T1000 (cell line): ENCODE data around the gene TM9SF3.

Experiments
- DNase-seq: peaks from one replicate; lab custom pipeline; 2025; ENCODE audit warnings: mixed read lengths; lab: John Stamatoyannopoulos, UW

The TM9SF3 gene

DNA sequence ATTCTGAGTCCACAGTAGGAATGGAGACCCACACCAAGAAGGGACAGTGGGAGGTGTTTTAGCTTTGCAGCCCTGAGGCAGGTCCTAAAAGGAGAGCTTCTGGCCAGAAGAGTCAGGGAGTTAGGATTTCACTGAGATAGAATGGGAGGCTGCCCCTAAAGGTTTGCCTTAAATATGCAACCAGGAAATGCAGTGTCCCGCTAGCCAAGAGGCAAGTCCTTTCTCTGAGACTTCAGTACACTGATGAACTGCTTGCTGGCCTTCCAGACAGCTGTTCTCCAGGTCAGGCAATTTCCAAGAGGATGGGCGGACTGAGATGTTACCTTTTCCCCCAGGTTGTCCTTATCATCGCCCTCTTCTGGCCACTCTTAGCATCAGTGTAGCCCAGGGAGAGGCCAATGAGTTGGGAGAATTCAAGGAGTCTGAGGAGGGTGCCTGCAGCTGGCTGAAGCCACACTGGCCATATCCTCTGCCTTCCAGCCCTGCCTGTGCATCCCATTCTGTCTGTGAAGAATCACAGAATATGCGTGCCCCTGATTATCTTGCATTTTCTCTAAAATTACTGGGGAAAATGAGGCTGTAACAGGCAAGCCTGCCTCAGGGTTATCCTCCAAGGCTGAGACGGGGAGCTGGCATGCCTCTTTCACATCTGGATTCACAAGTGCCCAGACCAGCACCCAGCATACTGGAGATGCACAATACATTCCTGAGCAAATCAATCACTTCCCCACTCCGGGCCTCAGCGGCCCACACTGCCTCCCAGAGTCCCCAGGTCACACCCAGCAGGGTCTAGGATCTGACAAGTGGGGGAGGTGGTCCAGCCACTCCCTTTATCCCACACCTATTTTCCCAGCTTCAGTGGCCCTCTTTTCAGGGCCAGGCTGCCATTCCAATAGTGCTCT is 75.5 kb downstream of the TM9SF3 start:
- DNase-seq, result no peak

DNA sequence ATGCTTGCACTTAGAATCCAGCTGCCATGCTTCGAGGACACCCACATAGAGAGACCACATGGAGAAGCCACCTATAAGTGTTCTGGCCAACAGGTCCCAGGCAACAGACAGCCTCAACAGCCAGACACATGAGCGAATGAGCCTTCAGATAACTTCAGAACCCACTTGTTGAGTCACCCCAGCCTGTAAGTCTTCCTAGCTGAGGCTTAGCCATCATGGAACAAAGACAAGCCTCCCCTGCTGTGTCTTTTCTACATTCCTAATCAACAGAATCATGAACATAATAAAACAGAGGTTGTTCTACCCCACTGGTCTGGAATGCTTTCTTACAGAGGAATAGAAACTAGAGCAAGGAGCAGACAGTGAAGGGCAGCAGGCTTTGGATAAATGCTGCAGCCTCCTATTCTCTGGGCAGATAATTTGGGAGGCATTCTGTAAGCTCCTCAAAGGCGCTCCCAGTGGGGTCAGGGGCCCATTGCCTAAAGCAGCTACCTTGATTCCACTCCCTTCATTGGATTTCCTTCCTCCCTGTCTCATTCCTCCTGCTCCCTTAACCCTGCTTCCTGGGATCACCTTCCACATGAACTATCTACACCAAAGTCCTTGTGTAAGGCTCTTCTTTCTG is 77.7 kb downstream of the TM9SF3 start:
- peak; percentile 57 for DNase-seq

DNA sequence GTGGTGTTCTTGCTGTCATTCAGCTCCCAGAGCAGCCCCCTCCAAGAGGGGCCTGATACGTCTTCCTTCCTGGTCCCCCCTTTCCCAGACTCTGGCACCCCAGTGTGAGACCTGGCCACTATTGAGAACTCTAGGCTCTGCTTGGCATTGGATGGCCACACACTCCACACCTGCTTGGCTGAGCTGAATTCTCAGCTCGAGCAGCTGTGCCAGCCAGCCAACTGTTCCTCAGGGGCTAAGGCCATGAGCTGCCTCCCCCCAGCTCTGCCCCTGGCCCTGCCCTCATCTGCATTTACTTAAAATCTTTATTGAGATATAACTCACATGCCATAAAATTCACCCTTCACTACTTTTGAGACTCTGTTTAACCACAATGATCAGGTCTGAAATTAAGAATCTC is 79.8 kb downstream of the TM9SF3 start:
- no peak for DNase-seq

DNA sequence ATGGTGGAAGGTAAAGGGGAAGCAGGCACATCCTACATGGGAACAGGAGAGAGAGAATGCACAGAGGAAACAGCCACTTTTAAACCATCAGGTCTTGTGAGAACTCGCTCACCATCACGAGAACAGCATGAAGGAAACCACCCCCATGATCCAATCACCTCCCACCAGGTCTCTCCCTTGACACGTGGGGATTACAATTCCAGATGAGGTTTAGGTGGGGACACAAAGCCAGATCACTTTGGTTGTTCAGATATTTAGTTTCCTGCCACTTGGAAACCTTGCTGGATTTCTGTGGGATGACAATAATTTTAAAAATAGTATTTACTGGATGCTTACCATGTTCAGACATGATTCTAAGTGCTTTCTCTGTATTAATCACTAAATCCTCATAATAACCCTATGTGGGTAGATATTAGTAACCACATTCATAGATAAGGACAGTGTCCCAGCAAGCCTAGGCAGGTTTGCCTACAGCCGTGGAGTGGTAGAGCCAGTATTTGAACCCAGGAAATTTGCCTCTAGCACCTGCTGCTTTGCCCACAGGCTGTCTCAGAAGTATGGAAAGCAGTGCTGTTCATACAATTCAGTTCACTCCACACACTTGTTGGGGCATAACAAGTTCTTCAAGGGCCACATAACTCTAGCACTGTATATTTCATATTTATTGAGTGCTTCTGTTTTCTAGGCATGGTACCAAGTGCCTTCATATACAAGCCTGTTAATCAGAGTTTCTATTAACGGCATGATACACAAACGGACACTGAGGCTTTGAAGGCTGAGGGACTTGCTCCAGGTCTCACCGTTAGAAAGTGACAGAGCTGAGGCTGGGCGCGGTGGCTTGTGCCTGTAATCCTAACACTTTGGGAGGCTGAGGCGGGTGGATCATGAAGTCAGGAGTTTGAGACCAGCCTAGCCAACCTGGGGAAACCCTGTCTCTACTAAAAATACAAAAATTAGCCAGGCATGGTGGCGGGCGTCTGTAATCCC is 81.4 kb downstream of the TM9SF3 start:
- DNase-seq, result no peak

DNA sequence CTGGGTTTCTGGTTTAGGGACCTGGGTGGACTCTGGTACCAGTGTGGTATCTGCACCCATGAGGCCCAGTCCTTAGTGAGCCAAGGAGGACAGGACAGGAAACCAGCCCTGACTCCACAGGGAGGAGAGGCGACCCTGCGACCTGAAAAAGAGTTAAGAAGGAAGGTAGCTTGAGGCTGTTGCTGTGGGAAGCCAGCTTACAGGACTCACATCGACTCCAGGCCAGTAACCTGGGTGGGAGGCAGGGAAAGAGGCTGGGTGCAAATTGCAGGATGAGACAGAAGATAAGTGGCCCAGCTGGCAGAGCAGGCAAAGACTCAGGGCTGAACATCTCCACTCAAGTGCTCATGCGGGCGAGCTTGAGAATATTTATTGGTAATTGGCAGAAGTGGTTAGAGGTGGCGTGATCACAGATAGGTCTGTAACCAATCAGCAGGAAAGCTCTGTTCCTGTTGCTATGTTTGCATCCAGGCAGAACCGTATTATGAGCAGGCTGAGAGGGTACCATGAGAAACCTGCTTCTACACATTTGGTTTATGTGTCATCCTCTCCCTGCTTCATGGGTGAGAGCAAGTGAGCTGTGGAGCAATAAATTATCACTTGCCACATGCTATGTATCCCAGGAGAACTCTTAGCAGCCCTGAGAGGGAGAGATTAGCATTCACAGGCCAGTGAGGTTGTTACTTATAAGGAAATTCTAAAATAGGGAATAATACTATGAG is 84.1 kb downstream of the TM9SF3 start:
- no peak for DNase-seq

DNA sequence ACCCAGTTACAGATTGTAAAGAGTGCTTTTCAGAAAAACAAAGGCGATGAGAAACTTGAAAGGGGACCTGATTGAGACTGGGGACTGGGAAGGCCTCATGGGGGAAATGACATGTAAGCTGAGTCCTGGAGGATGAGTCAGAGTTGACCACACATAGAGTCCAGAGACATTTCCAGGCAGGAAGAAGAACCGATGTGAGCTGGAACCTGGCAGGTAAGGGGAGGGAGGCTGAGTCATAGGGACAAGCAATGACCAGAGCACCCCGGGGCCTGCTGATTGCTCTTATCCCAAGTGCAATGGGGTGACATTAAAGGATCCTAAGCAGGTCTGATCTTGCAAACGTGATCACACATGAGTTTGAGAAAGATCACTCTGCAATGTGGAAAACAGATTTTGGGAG is 84.8 kb downstream of the TM9SF3 start:
- DNase-seq, result no peak

DNA sequence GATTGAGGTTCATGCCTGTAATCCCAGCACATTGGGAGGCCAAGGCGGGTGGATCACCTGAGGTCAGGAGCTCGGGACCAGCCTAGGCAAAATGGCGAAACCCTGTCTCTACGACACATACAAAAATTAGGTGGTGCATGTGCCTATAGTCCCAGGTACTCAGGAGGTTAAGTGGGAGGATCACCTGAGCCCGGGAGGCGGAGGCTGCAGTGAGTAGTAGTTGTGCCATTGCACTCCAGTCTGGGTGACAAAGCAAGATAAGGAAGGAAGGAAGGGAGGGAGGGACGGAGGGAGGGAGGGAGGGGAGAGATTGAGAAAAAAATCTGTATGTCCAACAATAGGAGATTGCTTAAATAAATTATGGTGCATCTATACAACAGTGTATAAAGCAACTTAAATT is 86.3 kb downstream of the TM9SF3 start:
- no peak for DNase-seq

DNA sequence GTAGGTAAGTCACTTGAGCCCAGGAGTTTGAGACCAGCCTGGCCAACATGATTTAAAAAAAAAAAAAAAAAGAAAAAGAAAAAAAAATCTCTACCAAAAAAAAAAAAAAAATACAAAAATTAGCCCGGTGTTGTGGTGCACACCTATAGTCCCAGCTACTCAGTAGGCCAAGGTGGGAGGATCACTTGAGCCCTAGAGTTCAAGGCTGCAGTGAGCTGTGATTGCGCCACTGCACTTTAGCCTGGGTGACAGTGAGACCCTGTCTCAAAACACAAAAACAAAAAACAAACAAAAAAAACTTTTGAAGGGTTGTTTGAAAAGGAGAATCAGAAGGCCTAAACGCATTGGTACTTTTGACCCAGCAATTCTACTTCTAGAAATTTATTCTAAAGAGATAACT is 86.8 kb downstream of the TM9SF3 start:
- DNase-seq, result no peak

DNA sequence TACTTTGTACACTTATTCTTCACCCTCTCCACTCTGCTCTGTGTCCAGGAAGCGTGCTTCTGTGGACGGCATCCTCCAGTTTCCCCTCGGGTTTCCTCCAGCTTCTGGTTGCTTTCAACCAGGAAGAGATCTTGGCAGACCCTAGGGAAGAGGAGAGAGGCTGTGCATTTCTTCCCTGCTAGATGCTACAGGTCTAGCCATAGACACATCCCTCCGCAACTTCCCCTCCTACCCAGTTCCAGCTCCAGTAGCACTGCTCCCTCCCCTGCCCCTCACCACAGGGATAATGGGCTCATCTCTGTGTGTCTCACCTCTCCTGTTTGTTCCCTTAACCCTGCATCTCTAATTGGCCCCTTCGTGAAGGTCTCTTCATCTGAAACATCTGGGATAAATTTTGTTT is 89.4 kb downstream of the TM9SF3 start:
- no peak for DNase-seq

DNA sequence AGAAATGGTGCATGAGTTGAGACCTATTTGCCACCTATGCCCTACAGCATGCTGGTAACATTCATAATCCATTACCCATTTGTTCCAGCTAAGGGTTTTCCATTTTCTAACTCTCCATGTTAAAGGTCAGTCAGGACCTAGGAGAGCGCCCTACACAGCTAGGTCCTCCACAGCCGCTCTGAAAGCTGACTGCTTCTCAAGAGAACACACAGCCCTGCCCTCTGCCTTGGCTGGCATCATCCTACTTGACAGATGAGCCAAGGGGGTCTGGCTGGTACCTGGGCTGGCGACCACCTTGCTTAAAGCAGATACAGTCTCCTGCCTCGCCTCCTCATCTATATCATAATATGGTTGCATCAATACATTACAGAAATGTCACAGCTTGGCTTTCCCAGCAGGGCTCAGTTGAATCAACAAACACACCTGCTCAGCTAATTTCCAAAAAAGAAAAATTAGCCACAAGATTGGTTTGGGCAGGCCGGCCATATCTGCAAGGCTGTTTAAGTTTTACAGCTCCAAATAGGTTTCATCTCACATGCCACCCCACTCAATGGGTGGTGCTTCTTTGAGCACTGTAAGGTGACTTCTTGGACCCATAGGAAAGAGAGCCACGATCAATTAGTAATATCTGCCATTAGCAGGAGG is 90.4 kb downstream of the TM9SF3 start:
- no peak for DNase-seq

DNA sequence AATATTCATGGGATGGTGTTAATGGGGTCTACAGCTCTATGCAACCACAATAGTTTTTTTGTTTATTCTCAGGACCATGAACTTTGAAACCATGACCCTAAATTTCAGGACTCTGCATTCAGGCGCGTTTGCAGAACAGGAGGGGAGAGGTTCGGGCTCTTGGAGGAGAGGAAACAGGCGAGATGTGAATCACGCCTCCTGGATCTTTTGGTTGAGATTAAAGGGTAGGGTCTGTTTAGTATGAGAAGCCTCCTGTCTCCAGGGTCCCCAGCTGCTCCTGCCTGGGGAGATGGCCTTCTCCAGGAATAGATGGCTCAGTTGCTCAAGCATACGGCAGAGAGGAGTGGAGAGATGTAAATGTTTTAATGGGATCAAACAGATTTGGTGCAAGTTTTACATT is 91.3 kb downstream of the TM9SF3 start:
- no peak for DNase-seq

DNA sequence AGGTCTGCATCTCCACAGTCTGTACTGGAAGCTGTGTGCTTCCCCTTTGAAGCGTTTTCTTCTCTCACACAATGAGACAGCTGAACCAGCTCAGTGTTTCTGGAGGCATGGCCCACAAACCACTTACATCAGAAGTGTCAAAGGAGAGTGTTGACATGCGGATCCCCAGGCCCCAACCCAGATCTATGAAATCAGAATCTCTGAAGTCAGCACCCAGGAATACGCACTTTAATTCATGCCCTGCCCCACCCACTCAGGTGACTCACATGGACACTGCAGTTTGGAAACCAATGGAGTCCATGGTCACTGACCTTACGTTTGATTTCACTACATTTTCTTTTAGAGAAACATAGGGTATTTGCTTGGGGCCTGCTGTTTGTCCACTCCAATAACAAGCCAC is 92.1 kb downstream of the TM9SF3 start:
- DNase-seq, result no peak

DNA sequence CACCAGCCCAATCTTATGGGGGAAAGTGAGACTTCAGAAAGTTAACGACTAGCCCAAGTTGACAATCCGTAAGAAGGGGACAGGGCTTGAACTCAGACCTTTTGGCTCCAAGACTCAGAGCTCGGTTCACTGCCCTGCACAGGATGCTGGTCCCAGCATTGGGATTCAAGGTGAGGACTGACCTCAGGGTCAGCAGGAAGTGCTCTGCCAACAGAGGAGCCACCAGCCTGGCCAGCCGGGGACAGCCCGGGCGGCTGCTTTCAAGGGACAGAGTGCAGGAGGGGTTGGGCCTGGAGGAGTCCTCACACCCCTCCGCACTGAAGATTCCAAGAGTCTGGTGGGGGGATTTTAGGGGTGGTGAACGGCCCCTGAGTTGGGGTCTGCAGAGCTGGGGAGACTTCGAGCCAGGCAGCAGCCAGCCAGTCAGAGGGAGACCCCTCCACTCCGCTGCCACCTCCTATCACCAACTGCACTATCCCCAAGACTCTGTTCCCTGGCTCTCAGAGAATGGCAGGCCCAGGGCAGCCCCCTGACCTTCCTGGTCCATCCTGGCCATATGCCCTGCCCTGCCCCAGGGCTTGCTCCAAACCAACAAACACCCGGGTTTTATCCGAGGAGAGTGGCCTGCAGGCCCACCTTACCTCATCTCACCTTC is 92.8 kb downstream of the TM9SF3 start:
- no peak for DNase-seq

DNA sequence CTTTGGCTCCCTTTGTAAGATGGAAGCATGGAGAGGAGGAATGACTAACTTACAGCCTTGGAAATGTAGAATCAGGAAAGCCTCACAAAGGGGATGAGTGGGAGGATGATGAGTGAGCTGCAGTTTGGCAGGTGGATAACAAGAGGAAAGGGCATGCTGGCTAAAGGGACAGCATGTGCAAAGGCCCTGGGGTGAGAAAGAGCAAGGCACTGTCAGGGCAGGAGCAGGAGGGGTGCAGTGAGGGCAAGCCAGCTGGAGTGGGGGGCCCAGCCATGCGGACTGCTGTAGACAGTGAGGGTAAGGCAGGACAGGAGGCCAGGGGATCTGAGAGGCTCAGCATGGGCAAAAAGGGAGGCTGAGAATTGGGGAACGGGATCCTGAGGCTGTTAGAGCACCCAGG is 93.6 kb downstream of the TM9SF3 start:
- DNase-seq, result no peak

DNA sequence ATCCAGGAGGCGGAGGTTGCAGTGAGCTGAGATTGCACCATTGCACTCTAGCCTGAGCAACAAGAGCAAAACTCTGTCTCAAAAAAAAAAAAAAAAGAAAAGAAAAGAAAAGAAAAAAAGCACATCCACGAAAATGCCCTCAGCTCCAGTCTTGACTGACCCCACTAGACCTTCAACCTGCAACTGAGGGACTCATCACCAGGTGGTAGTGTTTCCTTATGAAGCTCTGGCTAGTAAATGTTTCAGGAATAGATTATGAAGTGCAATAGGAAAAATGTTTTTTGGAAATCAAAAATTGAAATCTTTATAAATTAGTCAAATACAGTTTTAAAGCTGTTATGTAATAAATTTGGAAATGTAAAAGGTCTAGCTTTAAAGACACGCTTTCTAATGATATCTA is 95.5 kb downstream of the TM9SF3 start:
- DNase-seq, result no peak

DNA sequence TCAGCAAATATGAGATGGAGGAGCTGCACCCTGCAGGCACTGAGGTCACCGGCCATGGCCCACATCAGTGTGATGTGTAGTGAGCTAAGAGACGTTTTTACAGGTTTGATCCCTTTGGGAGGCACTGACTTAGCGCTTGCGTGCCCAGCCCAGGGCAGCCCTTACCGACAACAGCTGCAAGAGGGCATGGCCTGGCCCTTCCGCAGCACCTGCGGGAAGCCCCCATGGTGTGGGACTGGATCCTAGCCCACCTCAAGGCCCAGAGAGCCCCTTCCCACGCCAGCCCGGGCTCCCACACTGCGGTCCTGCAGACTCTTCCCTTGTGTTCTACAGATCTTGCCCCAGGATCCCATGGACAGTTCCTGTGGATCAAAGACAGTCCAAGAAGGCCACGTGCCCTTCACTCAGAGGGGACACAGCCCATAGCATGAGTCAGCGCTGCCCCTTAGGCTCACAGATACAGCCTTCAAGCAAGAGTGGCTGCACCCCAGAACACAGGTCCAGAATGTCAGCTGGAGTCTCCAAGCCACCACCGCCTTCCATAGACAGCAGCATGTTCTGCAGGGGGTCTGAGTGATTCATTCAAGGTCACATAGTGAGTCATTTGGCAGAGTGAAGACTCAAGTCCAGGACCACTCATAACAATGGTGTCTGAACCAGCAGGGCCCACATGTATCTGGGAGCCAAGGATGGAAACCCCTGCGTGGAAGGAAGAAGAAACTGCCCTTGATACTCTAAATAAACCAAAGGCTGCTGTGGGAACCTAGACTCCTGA is 98.5 kb downstream of the TM9SF3 start:
- no peak for DNase-seq

DNA sequence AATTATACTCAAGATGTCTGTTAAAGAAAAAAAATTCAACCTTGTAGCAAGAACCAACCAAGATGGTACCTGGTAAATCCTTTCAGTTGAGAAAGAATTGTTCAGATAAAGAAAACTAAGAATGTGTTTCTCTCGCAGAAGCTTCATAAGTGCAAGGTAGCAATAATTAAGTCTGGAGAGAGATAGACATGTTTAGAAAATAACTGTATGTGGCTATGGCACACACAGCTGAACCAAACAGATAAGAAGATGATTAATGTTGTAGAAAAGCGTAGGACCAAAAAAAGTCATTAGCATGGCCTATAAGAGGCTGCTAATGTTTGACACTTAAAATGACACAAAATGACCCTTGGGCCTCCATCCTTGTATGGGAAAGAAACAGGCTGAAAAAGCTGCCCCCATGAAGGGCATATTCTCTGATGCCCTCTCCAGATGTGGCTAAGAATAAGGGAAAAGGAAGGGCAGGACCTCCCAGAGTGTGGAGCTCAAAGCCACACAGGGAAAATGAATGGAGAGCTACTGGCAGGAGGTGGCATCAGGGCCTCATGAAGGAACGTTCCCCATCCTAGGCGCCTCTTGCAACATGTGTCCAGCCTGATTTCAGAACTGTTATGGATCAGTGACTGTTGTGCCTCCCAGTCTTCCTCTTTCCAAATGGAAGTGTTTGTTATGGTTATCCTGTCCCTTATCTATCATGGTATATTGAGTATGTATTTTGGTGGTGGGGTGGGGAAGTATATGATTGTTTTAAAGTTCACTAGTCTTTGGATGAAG is 103.8 kb downstream of the TM9SF3 start:
- no peak for DNase-seq

DNA sequence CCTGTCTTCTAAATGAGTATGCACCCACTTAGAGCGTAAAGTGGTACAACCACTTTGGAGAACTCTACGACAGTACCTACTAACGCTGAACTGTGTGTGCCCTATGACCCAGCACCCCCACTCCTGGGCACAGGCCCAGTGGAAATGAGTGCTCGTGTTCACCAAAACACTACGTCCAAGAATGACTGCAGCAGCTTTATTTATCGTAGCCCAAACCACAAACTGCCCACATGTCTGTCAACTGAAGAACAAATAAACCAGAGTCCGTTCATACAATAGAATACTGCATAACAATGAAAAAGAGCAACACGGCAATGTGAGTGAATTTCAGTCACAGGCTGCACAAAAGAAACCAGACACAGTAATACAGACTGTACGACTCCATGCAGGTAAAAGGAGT is 108.5 kb downstream of the TM9SF3 start:
- no peak for DNase-seq

DNA sequence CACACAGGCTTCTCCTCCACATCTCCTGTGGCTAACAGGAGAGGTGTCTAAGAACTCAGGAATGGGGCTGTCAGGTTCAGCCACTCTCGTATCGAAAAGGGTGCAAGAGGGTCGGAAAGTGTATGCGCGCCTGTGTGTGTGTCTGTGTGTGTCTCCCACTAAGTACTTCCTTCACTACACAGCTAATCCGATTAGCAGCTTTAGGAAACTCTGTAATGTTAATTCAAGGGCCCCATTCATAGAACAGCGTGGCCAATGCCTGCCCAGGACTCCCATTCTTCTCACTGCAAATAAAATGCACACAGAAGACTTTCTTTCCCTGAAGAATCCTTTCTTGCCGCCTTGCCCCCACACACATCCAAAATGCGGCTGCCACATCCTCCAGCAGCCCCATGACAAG is 112.9 kb downstream of the TM9SF3 start:
- DNase-seq, result no peak
